ENCODE measurements around the gene RAD23A.
"Not testable (repeated sequence)": the region's sequence is repeated elsewhere in the genome, so short reads cannot be mapped to it uniquely, and the experiment has no call there.

GRCh38 chr19:12976109-12976508, 30.4 kb downstream of the RAD23A start:
- TF ChIP-seq, protein P1, sequence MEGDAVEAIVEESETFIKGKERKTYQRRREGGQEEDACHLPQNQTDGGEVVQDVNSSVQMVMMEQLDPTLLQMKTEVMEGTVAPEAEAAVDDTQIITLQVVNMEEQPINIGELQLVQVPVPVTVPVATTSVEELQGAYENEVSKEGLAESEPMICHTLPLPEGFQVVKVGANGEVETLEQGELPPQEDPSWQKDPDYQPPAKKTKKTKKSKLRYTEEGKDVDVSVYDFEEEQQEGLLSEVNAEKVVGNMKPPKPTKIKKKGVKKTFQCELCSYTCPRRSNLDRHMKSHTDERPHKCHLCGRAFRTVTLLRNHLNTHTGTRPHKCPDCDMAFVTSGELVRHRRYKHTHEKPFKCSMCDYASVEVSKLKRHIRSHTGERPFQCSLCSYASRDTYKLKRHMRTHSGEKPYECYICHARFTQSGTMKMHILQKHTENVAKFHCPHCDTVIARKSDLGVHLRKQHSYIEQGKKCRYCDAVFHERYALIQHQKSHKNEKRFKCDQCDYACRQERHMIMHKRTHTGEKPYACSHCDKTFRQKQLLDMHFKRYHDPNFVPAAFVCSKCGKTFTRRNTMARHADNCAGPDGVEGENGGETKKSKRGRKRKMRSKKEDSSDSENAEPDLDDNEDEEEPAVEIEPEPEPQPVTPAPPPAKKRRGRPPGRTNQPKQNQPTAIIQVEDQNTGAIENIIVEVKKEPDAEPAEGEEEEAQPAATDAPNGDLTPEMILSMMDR (IDR thresholded peaks at IDR 0.05) = not testable (repeated sequence)
- not testable (repeated sequence) for TF ChIP-seq EP300, POLR2AphosphoS5, POLR2A (IDR thresholded peaks at IDR 0.05)
